NCI-H2171 treated with DMSO at 0.1 percent for 48 hours (cell line): ENCODE measurements around the gene CHST13.
A peak's percentile ranks its signal among the peaks of the same experiment; 100 is the strongest.

Experiments used
- DNase-seq: peaks from one replicate; lab custom pipeline; 2025; lab: John Stamatoyannopoulos, UW

Gene CHST13

GRCh38 chr3:126487151-126487771 is 36.7 kb upstream of the CHST13 start:
- DNase-seq: no peak

GRCh38 chr3:126488185-126488584 is 35.8 kb upstream of the CHST13 start:
- DNase-seq: no peak

GRCh38 chr3:126488886-126489569 is 34.9 kb upstream of the CHST13 start:
- no peak for DNase-seq

GRCh38 chr3:126490619-126491018 is 33.3 kb upstream of the CHST13 start:
- DNase-seq: peak; percentile 66

GRCh38 chr3:126491221-126492013 is 32.5 kb upstream of the CHST13 start:
- DNase-seq: no peak

GRCh38 chr3:126493051-126493450 is 30.9 kb upstream of the CHST13 start:
- DNase-seq: no peak

GRCh38 chr3:126493739-126494138 is 30.2 kb upstream of the CHST13 start:
- no peak for DNase-seq

GRCh38 chr3:126494204-126494969 is 29.6 kb upstream of the CHST13 start:
- DNase-seq: no peak

- no peak for DNase-seq
These were observed 29.1 kb upstream of the CHST13 start for GRCh38 chr3:126494970-126495230.

GRCh38 chr3:126495786-126496185 is 28.2 kb upstream of the CHST13 start:
- DNase-seq: no peak

- no peak for DNase-seq
These were observed 26.8 kb upstream of the CHST13 start for GRCh38 chr3:126496894-126497850.

- DNase-seq: no peak
These were observed 26.0 kb upstream of the CHST13 start for GRCh38 chr3:126497956-126498355.

GRCh38 chr3:126498461-126498860 is 25.5 kb upstream of the CHST13 start:
- no peak for DNase-seq

- DNase-seq: no peak
These were observed 25.0 kb upstream of the CHST13 start for GRCh38 chr3:126498929-126499328.

GRCh38 chr3:126499401-126499800 is 24.6 kb upstream of the CHST13 start:
- DNase-seq: no peak

- no peak for DNase-seq
These were observed 23.9 kb upstream of the CHST13 start for GRCh38 chr3:126500016-126500415.

GRCh38 chr3:126501054-126501453 is 22.9 kb upstream of the CHST13 start:
- no peak for DNase-seq

GRCh38 chr3:126501736-126502135 is 22.2 kb upstream of the CHST13 start:
- no peak for DNase-seq

- no peak for DNase-seq
These were observed 21.3 kb upstream of the CHST13 start for GRCh38 chr3:126502656-126503055.

- DNase-seq: no peak
These were observed 20.3 kb upstream of the CHST13 start for GRCh38 chr3:126503701-126504100.

GRCh38 chr3:126507886-126508285 is 16.1 kb upstream of the CHST13 start:
- no peak for DNase-seq
